ENCODE data around the gene CCNH.

The CCNH gene

GRCh38 chr5:87423755-87424154, 11.0 kb upstream of the CCNH start:
- ChIA-PET POLR2A (no interaction called here), CTCF (no interaction called here)
- no peak for DNase-seq (ENCODE audit: extremely low spot score)
- TF ChIP-seq, protein P1, sequence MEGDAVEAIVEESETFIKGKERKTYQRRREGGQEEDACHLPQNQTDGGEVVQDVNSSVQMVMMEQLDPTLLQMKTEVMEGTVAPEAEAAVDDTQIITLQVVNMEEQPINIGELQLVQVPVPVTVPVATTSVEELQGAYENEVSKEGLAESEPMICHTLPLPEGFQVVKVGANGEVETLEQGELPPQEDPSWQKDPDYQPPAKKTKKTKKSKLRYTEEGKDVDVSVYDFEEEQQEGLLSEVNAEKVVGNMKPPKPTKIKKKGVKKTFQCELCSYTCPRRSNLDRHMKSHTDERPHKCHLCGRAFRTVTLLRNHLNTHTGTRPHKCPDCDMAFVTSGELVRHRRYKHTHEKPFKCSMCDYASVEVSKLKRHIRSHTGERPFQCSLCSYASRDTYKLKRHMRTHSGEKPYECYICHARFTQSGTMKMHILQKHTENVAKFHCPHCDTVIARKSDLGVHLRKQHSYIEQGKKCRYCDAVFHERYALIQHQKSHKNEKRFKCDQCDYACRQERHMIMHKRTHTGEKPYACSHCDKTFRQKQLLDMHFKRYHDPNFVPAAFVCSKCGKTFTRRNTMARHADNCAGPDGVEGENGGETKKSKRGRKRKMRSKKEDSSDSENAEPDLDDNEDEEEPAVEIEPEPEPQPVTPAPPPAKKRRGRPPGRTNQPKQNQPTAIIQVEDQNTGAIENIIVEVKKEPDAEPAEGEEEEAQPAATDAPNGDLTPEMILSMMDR (IDR thresholded peaks at IDR 0.05; ENCODE audit: control extremely low read depth, extremely low read depth, low read depth, missing control alignments) = no peak

GRCh38 chr5:87421307-87421706, 8.6 kb upstream of the CCNH start:
- DNase-seq (ENCODE audit: extremely low spot score) = no peak
- ChIA-PET POLR2A (no interaction called here), CTCF (interaction anchor here (1.4 to 1.6 kb wide), 2 partner anchors 8 to 18 kb away, joined by 4 read pairs; partner anchors contain the start of gene CCNH)
- TF ChIP-seq, protein P1 (IDR thresholded peaks at IDR 0.05; ENCODE audit: control extremely low read depth, extremely low read depth, low read depth, missing control alignments) = no peak

DNA sequence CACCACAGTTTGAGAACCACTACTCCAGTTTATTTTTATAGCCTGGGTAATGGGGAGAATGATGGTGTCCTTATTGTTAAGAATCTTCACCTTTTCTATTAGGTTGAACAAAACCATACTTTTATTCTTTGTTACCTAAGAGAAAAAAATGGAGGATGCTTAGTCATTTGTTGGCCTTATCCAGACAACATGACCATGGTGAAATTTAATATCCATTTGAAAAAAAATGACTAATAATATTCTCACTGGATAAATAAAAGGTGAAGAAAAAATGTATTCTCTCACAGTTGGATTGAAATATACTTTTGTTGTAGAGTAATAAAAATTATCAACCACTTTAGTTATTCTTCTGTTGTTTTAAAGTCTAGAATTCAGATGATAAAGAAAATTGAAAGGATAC, 5.8 kb upstream of the CCNH start:
- no peak for DNase-seq (ENCODE audit: extremely low spot score)
- ChIA-PET CTCF (no interaction called here), POLR2A (no interaction called here)
- TF ChIP-seq, protein P1 (IDR thresholded peaks at IDR 0.05; ENCODE audit: control extremely low read depth, extremely low read depth, low read depth, missing control alignments) = no peak

DNA sequence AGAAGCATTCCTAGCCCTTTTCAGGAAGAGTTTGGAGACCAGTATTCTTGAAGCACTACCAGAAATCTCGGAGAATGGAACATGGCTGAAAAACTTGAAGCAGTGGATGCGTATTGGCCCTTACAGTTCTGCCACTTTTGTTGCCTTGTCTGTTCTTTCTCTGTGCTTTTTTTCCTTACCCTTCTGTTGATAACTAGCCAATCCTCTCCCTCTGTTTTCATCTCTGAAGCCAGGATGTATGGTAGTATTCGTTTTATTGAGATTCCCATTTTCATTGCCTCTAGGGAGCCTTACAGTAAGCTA, 564 bp upstream of the CCNH start:
- DNase-seq (ENCODE audit: extremely low spot score) = no peak
- ChIA-PET CTCF (interaction anchor here (1.0 to 4.5 kb wide), 6 partner anchors 9 to 1278 kb away, joined by 3 to 23 read pairs (median 4); no protein-coding TSS in a partner anchor), POLR2A (interaction anchor here (0.5 kb wide), 2 partner anchors 16 to 342 kb away, joined by 4 to 5 read pairs; no protein-coding TSS in a partner anchor)
- TF ChIP-seq, protein P1 (IDR thresholded peaks at IDR 0.05; ENCODE audit: control extremely low read depth, extremely low read depth, low read depth, missing control alignments) = no peak

- peak; percentile 4 for DNase-seq (ENCODE audit: extremely low spot score)
- ChIA-PET CTCF (interaction anchor here (0.8 to 4.5 kb wide), 10 partner anchors 9 to 1279 kb away, joined by 3 to 23 read pairs (median 4); no protein-coding TSS in a partner anchor), POLR2A (interaction anchor here (0.5 kb wide), 1 partner anchor 72 kb away, joined by 4 read pairs; no protein-coding TSS in a partner anchor)
- TF ChIP-seq, protein P1 (IDR thresholded peaks at IDR 0.05; ENCODE audit: control extremely low read depth, extremely low read depth, low read depth, missing control alignments) = no peak
Observed at GRCh38 chr5:87411973-87412629, 629 bp downstream of the CCNH start.

- DNase-seq (ENCODE audit: extremely low spot score) = no peak
- CTCF ChIA-PET = interaction anchor here (1.2 to 4.5 kb wide), 4 partner anchors 11 to 381 kb away, joined by 3 to 23 read pairs (median 5); no protein-coding TSS in a partner anchor
- TF ChIP-seq, protein P1 (IDR thresholded peaks at IDR 0.05; ENCODE audit: control extremely low read depth, extremely low read depth, low read depth, missing control alignments) = no peak
- POLR2A ChIA-PET = interaction anchor here (0.5 kb wide), 1 partner anchor 71 kb away, joined by 4 read pairs; no protein-coding TSS in a partner anchor
Observed at GRCh38 chr5:87411586-87411972, 1.2 kb downstream of the CCNH start.

All from GM10248 (cell line).